Measurements from ENCODE around the gene PTPRO.

The PTPRO gene

DNA sequence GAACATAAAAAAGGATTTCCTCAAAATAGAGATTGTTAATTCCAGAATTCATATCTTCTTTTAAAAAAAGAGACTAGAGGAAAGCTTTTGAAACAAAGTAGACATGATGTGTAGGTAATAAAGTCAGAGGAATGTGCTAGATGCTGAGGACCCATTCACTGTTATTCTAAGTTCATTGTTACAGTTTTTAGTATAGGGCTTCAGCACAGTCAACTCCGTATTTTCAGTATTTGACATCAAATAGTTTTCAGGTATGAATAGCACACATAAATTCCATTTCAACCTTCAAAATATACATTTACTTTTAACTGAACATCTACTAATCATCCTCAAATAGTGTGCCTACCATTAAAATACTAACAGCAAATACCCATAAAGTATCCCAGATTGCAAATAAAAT lies 239.1 kb downstream of the PTPRO start:
- DNase-seq (ENCODE audit: low spot score): no peak

DNA sequence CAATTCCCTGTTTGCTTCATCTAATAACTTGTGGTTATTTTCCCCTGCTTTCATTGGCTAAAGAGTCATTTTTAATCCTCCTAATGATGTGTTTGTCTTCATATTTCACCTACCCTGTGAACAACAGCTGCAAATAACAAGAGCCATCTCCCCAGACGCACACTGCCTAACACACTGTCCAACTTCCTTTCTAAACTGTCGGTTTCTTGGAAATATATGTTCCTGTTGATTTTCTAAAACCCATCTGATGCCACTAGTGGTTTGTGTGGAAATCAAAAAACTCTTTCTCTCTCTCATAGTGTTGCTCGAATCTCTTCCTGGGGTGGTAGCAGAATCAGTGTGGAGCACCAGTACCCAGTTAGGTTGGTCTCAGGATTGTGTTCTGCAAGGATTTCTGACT lies 240.0 kb downstream of the PTPRO start:
- DNase-seq (ENCODE audit: low spot score): no peak

DNA sequence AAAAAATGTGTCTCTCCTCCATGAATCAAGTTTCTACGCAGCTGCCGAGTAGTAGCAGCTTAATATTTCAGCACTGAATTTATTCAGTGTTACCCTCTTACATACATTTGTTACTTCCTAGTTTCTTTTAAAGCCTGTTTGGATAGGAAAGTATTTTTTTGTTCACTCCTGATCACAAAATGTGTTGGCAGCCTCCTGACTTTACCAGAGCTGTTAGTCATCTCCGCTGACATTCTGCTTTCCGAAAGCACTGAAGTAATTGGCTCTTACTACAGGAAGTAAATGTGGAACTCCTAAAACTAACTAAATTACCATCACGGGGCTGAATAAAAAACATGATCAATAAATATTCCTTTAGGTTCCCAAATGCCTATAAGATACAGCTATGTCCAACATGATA lies 241.4 kb downstream of the PTPRO start:
- DNase-seq (ENCODE audit: low spot score): no peak

DNA sequence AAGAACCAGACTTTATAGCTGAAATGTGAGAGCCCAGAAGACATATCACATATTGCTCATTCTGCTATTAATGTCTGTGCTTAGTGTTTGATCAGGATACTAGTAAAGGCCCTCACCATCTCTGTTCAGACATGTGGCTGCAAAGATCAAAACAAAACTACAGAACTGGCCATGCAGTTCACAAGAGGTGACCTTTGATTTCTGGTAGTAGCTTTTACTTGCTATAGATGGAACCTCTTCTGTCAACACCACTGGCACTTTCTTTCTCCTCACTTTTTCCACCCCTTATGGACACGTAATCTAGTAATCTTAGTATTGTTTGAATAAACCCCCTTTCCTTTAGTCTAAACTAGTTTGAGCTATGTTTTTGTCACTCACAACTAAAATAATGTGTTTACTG lies 252.0 kb downstream of the PTPRO start:
- no peak for DNase-seq (ENCODE audit: low spot score)

DNA sequence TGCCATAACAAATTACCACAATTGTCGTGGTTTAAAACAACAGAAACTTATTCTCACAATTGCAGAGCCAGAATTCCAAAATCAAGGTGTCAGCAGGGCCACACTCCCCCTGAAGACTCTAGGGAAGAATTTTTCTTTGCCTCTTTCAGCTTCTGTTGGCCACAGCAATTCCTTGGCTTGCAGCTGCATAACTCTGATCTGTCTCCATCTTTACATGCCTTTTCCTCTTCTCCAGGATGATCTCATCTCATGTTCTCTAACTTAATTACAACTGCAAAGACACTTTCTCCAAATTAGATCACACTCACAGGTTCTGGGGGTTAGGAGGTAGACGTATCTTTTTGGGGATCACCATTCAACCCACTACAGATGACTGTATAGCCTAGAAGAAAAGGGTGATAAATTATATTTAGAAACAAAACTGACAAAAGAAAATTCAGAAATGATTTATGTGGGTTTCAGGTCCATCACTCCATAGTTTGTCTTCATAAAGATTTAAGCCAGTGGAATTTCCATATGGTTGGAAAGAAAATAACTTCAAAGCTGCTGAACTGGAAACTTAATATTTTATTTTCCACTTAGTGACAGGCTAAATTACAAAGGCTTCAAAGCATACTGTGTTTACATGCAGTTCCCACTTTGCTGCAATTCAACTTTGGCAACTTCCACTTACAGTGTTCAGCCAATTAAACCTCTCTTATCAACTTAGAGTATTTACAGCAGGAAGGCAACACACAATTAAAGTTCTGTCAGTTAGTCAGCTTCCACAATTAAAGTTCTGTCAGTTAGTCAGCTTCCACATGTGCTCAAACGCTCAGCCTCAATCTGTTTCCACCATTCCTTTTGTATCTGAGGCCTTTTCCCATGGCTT lies 253.6 kb downstream of the PTPRO start:
- DNase-seq (ENCODE audit: low spot score): no peak

DNA sequence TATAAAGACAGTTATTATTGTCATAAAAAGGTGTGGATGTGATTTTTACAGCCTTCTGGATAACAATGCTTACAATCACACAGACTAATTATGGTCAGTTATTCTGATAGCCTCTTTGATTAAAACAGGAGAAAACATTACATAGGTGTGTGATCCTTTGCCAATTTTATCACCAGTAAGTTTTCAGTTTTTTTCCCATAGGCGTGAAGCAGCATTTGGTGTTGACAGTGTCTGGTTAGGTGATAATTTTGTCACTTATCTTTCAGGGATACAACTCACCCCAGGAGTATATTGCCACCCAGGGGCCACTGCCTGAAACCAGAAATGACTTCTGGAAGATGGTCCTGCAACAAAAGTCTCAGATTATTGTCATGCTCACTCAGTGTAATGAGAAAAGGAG lies 258.1 kb downstream of the PTPRO start:
- no peak for DNase-seq (ENCODE audit: low spot score)

DNA sequence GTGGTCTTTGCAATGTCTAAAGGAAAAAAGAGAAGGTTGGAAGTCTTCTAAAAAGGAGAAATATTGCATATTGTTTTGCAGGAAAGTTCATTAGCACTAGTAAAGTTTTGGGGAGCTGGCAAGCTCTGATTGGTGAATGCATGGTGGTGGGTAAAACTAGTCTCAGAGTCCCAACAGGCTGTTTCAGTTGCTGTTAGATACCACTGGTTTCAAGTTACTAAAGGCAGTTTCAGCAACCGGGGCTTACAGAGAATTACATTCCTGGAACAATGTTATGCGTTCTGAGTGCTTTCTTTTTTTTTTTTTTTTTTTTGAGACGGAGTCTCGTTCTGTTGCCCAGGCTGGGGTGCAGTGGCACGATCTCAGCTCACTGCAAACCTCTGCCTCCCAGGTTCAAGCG lies 258.7 kb downstream of the PTPRO start:
- DNase-seq (ENCODE audit: low spot score): no peak

DNA sequence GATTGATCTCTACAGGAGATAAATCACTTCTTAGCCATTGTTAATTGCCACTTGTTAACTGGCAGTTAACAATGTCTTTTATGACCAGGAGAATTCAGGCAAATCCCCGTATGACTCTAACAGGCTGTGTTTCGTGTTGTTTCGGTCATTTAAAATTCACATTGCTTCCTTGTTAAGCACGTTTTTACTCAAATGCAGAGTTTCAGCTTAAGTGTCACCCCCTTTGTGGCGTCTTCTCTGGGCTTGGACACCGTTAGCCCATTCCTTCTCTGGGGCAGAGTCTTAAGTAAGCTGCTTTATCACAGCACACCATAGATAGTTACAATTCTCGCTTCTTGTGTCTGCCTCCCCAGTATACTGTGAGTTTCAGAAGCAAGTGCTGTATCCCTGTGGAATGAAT lies 261.5 kb downstream of the PTPRO start:
- DNase-seq (ENCODE audit: low spot score): no peak

DNA sequence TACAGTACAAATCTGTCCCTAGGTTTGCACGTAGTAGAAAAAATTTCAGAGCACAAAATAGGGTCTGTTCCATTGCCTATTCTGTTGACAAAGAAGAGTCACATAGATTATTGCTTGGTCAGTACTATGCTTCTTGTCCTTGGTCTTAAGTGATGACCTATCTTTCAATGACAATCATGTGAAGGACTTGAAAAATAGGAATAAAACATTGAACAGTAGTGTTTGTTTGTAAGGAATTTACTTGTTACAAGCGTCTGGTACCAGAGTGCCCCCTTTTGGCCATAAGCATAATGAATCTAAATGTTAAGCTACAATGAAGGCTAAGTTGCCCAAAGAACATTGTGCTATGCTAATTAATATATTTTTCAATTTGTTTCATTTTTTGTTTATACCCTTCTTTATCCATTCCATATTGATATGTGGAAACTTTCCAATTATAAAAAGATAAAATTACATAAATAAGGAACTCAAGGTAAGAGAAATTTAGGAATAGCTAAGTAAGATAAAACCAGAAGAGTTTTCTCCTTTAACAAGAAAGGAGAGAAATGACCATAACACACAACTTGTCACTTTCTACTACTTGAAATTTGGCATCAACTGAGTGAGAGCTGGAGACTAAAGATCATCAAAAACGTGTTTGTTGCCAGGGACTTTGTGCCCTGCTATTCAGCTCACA lies 262.2 kb downstream of the PTPRO start:
- no peak for DNase-seq (ENCODE audit: low spot score)

DNA sequence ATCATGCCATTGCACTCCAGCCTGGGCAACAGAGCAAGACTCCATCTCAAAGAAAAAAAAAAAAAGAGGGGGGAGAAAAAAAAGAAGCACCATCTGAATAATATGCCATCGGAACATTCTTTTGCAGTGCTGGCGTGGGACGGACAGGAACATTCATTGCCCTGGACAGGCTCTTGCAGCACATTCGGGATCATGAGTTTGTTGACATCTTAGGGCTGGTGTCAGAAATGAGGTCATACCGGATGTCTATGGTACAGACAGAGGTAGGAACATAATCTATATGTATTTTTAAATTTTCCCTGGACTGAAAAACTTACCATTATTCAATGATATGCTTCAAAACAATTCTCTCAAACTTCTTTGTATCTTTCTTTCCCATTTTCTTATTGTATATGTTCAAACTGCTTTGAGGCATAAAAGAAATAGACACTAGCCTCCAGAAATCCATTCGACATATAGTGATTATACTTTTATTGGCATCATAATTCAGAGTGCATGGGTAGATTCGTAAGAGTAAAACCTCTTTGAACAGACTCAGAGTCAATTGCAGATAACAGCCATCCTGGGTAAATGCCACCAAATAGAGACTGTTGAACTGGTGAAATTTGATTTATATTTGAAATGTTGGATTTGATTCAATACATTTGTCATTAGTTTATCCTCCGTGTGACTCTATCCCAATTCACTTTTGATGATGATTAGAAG lies 267.2 kb downstream of the PTPRO start:
- no peak for DNase-seq (ENCODE audit: low spot score)

DNA sequence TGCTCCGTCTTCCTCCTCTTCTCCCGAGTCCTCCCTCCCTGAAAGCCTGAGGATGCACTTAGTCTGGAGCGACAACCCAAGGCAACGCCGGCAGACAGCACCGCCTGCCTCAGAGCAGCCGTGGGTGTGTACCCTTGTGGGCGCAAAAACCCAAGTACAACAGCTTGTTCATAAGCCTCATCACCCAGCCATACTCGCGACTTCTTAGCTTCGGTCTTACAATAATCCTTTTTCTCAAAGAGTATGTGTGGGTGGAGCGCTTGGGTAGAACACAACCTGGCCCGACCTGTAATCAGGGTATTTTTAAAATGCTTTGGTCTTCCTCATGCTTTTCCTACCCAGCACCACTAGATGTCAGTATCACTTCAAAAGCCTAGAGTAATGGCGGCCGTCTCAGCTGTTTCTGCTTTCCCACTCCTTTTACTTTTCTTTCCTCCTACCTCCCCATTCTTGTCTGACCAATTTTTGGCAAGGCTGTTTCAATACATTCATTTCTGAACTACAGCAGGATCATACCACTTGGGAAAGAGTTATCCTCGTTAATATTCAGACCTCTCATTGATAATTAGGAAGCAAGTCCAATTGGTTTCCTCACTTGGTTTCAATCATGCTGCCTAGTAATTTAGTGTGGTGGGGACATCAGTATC lies 268.0 kb downstream of the PTPRO start:
- peak; percentile 33 for DNase-seq (ENCODE audit: low spot score)

DNA sequence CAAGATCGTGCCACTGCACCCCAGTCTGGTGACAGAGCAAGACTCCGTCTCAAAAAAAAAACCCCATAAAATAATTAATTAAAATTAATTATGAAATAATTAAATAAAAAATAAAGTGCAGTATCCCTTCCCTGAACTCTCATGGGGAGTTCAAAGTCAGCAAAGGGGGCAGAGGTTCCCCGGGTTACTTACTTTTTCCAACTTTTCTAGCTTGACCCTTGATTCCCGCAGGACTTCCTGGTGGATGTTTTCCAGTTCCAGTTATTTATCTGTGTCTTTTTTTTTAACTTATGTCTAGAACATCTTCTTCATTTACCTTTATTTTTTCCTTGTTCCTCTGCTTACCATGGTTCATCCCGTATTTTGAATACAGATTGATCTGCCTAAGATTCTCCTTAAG lies 269.5 kb downstream of the PTPRO start:
- no peak for DNase-seq (ENCODE audit: low spot score)

DNA sequence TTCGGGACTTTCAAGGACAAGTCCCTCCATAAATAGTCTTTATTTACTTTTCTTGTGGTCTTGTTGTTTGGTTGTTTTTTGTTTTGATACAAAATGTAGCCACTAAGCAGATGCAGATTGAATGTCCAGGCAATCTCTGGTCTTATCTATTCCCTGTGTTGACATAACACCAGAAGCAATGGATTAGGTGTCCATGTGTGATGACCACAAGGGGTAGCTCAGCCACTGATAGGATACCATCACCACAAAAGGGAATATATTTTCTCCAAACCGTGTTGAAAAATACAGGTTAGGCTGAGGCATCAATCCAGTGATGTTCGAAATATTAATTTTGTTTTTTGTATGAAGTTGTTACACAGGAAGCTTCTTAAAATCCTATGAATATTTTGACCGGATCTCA lies 270.6 kb downstream of the PTPRO start:
- no peak for DNase-seq (ENCODE audit: low spot score)

DNA sequence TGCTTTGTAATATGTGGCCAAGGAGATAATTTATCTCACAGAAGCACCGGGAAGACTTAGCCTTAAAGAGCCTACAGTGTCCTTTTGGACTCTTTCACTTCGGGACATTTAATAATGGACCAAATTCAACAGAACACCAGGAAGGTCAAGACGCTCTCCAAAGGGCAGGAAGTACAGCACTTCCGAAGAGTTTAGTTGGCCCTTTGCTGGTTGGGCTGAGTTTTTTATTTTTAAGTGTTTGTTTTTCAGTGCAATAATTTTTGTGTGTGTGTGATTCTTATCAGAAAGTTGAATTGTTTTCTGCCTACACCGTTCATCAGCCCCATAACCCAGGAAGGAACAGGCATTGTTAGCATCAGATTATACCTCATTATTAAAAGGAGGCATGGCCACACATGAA lies 273.9 kb downstream of the PTPRO start:
- DNase-seq (ENCODE audit: low spot score): no peak

DNA sequence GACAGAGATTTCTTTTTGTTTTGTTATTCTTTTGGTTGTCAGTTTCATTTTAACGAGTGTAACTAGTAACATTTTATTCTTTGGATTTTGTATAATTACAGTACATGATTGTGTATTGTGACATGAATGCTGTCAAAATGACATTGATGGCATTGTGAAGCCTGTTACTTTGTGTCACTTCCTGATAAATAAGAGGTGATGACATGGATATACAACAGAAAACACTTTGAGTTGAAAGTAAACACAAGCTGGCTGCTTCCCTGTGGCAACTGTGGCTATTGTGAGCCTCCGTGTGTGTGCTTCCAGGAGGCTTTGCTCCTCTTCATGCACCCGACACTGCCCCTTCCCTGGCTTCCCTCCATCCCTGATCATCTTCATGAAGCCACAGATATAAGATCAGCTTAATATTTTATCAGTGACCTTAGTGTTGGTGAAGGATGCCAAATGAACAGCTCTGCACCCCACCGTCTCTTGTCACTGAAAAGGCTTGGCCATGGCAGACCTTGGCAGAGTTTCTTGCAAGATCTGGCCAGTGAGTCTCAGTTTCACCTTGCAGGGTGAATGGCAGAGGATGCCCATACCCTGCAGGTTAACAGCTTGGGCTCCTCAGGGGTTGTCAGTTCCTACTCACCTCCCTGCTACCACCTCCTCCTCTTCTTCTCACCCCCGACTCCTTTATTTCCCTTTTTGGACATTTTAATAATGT lies 275.0 kb downstream of the PTPRO start:
- no peak for DNase-seq (ENCODE audit: low spot score)

DNA sequence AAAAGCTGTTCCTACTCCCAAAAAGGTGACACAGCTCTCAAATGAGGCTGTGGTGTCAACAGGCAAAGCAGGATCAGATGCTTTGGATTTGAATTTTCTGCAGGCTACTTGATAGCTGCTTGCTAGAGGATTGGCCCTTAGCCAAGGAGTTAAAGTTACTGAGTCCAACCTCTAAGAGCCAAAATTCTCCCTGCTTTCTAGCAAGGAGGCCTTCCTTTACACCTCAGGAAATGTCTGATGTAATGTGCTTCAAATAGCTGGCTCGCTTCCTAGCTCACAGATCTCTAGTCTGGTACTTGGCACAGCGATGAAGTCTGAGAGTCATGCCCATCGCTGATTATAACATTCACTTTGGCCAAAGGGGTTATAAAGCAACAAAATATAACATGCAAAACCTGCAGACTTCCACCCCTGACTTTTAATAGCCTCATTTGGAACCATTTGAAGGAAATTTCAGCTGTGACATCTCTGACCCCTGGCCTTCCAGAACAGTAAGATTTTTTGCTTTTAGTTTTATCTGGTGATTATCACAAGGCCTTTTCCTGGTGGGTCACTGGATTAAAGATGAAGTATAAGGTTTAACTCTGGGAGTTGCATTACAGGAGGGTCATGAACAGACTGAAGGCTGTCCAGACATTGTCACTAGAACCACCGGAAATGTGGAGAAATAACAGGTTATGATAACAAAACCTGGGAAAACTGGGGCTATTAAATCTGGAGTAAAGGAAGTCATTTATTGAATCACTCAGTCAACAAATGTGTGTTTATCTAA lies 277.1 kb downstream of the PTPRO start:
- no peak for DNase-seq (ENCODE audit: low spot score)

DNA sequence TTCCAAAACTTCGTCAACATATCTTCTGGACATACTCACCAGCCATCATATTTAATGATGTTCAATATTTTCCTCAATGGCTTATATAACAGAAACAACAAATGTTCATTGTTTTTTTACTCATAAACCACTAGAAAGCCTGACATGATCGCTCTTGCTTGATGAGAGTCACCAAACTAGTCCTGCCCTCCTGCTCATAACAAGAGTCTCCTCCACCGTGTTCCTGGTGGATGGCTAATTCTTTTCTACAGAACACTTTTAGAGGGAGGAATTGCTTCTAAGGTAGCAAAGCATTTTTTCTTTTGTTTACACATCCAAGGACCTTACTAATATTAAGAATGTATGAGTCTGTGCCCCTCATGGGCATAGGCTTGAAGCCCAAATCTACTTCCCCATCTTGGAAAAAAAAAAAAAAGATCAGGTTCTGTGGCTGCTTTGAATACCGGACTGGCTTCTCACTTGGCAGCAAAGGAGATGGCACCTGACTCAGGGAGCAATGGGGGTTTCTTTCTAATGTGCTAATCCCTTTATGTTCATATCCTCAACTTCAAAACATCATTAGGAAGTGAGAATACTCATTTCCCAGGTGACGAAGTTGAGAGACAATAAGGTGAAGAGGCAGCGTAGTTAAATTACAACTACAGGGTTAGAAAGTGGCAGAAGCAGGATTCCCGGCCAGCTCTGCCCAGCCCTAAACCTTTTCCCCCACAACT lies 278.1 kb downstream of the PTPRO start:
- DNase-seq (ENCODE audit: low spot score): no peak

DNA sequence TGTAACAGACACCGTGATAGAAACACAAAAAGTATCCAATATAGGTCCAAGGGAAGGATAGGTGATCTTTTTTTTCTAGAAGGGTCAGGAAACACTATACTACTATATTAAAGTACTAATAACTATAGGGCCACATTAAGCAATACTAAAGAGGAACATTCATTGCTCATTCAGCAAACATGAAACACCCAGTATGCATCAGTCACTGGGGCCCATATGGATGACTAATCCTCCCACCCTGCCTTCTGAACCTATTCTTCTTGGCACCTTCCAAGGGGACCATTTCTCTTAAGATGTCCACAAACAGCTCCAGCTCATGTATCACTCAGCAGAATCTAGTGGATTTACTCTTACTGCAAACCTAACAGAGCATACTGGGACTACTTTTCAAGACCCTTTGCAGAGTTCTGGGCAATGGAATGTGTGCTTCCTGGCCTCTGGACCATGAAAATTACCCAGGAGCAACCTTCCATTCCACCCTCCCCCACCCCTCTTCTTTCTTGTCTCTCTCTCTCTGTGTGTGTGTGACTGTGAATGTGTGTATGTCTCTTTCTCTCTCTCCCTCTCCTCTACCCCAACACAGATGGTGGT lies 279.0 kb downstream of the PTPRO start:
- DNase-seq (ENCODE audit: low spot score): no peak

DNA sequence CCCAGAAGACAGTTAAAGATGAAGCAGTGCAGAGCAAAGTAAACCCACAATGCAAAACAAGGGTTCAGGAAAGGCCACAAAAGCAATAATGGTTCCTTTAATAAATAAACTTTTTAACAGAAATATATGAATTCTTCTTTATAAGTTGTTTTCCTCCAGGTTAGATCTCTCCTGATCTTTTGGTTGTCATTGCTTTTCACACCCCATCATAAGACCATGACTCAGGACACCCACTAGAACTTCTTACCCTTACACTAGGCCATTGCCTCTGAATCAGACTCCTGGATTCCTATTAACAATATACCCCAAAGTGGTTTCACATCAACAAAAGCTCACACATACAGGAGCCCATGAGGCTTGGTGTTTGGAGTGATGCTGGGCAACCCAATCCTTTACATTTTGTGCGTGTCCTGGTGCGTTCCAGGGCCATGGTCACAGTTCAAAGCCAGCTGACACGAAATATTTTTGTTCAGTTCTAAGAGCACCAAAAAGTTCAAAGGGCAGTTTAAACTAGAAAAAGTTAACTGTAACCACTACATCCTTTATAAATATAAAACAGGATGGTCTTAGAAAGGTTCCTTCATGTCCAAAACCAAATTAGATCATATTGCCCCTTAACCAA lies 279.9 kb downstream of the PTPRO start:
- DNase-seq (ENCODE audit: low spot score): no peak
